GM12872 (cell line): Measurements from ENCODE around the gene POLR3GL.

Source experiments
- CTCF ChIP-seq: IDR thresholded peaks from 3 replicates; pipeline ENCODE4 v1.5.1; 2011; ENCODE audit warnings: low read depth, mild to moderate bottlenecking, low read length, moderate library complexity; ENCODE audit not compliant: insufficient read depth

The POLR3GL gene

GRCh38 chr1:145955436-145955835 is 9.1 kb upstream of the POLR3GL start:
- TF ChIP-seq CTCF = no peak

- TF ChIP-seq CTCF = no peak
Observed at GRCh38 chr1:145956361-145956760, 8.1 kb upstream of the POLR3GL start.

GRCh38 chr1:145956781-145957442 is 7.6 kb upstream of the POLR3GL start:
- TF ChIP-seq CTCF = no peak

GRCh38 chr1:145957443-145958319 is 6.8 kb upstream of the POLR3GL start, which contains the start of gene LIX1L:
Gene LIX1L, minus strand, starts transcription at chr1:145958017. Its CDS starts 90 bp downstream, at chr1:145957927.
- TF ChIP-seq CTCF = no peak

GRCh38 chr1:145958734-145959133 is 5.8 kb upstream of the POLR3GL start:
- TF ChIP-seq CTCF = no peak

- TF ChIP-seq CTCF = no peak
Observed at GRCh38 chr1:145959333-145959732, 5.2 kb upstream of the POLR3GL start.

GRCh38 chr1:145959957-145960467 is 4.5 kb upstream of the POLR3GL start:
- TF ChIP-seq CTCF = no peak
